Measurements from ENCODE around the gene ZCCHC3.
"Not testable (repeated sequence)": the region's sequence is repeated elsewhere in the genome, so short reads cannot be mapped to it uniquely, and the experiment has no call there.

Gene ZCCHC3

DNA sequence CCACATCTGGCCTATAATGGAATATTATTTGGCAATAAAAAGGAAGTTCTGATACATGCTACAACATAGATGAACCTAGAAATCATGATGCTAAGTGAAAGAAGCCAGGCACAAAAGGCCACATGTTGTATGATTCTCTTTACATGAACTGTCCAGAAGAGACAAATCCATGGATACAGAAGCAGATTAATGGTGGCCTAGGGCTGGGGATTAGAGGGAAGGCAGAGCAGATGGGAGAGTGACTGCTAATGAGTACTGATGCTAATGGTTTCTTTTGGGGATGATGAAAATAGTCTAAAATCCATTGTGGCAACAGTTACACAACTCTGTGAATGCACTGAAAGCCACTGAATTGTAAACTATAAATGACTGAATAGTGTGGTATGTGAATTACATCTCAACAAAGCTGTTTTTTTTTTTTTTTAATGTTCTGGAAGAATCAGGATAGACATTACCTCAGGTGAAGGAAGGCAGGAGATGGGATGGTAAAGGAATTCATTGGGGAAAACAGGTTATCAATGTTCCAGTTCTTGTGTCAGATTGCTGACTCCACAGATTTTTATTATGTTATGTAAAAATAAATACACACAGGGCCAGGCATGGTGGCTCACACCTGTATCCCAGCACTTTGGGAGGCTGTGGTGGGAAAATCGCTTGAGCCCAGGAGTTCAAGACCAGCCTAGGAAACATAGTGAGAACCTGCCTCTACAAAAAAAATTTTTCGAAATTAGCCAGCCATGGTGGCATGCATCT is 19.1 kb downstream of the ZCCHC3 start:
- DNase-seq = no peak

DNA sequence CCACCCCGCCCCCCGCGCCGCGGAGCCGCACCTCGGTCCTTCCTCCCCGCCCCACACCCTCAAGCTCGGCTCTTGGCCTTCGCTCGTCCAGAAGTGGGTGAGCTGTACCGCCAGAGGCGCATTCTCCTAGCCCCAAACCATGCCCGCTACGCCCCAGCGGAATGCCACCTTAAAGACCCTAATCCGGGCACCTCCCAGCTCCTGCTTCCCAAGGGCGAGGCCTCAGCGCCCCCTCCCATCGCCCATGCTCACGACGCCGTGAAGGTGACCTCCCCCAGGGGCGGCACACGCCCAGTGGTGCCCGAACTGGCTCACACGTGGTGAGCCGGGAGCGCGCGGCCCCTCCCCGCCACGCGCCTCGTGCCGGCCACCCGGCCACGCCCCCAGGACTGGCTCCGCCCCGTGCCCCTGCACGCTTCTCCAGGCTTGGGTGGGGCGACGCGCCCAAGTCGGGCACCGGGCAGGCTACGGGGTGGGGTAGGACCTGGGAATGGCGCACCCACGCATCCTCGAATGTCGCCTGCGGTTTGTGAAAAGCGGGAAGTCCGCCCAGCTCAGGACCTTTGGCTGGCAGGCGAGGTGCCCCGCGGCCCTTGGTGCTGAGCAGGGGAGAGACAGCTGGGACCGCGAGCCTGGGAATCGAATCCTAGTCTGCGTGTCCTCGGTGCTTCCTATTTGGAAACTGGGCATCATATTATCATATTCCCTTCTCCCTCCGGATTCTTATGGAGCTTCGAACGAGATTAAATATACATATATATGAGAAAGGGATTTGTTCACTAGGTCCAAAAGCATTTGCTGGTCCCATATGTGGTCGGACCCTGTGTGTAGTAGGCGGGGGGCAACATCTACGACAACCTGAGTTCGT is 27.0 kb downstream of the ZCCHC3 start:
- peak; percentile 92 to 94 for DNase-seq

GRCh38 chr20:325045-325888 is 27.9 kb downstream of the ZCCHC3 start, which contains the start of gene SOX12:
Gene SOX12 (plus strand): TSS chr20:325552. CDS start chr20:325925, 373 bp downstream.
- DNase-seq = peak; percentile 97 to 98

GRCh38 chr20:325889-326644 is 28.7 kb downstream of the ZCCHC3 start:
- DNase-seq = peak; percentile 50 to 62

DNA sequence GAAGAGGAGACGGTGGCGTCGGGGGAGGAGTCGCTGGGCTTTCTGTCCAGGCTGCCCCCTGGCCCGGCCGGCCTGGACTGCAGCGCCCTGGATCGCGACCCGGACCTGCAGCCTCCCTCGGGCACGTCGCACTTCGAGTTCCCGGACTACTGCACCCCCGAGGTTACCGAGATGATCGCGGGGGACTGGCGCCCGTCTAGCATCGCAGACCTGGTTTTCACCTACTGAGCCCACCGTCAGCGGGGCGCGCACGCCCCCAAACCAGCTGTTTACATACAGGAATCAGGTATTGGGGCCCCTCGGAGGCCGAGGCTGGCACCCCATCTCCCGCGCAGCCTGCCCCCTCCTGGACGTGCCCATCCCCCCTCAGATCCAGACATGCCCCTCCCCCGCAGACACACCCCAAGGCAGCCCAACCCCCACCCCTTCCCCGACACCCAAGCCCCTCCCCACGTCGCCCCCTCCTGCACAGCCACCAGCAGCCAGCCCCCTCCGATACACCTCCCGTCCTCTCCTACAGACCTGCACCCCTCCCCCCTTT is 29.3 kb downstream of the ZCCHC3 start:
- peak in 1 of 2 experiments; percentile 22 for DNase-seq

DNA sequence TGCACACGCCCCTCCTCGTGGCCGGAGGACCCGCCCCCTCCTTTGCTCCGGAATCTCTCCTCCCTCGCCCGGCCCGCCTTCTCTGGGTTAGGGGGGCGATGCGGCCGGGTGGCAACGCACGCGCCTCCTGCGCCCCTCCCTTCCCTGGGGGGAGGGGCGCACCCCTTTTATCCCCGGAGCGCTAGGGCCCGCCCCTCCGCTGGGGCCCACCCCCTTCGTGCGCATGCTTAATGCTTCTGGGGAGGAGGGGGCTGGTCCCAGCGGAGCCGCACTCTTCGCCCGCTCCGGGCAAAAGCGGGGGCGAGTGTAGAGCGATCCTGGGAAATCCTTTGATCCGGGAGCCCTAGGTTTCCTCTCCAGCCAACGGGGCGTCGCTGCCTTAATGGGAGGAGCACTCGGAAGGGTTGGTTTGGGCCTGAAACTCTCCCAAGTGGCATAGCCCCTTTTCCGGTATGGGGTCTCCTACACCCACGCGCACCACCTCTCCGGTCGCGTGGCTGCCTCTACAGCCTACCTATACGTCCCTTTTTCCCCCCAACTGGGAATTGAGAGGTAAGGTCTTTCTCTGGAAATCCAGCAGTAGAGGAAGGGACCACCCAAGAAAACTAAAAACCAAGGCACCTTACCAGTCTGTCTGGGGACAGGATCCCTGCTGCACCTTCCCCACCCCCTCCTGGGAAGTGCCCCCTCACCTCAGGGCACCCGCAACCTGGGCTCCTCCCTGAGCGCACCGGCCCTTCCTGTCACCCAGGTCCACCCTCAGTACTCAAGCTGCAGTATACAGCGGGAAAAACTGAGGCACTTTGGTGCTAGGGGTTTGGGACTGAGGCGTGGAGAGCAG is 30.0 kb downstream of the ZCCHC3 start:
- DNase-seq = peak; percentile 58 to 70

GRCh38 chr20:328027-328974 is 30.9 kb downstream of the ZCCHC3 start:
- no peak for DNase-seq

DNA sequence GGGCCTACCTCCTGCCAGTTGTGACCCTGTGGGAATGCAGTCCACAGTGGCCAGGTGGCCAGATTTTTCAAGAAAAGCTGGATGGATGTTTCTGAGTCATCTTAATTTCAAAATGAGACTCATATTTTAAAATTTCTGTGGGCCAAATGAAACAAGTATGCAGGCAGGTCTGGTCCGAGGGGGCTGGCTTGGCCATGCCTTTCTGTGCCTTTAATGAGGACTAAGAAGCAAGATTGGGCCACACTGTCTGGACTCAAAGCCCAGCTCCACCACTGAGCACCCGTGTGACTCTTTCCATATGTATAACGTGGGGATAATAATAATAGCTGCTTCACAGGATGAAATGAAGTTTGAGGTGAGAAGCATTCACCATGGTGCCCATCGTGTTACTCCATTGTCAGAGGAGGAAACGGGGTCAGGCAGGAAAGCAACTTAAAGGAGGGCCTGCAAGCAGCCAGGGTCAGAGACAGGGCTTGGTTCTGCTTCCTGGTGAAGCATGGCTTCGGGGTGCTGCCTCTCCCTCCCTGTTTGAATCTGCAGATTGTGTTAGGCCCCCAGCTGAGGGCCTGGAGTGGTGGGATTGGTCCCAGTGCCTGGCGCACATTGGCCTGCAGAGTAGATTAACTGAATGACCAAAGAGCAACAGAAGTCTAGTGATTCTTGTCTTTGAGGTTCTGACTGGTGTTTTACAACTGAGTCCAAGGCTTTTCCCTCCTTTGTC is 31.8 kb downstream of the ZCCHC3 start:
- DNase-seq = no peak

GRCh38 chr20:329851-330232 is 32.5 kb downstream of the ZCCHC3 start:
- DNase-seq = no peak

DNA sequence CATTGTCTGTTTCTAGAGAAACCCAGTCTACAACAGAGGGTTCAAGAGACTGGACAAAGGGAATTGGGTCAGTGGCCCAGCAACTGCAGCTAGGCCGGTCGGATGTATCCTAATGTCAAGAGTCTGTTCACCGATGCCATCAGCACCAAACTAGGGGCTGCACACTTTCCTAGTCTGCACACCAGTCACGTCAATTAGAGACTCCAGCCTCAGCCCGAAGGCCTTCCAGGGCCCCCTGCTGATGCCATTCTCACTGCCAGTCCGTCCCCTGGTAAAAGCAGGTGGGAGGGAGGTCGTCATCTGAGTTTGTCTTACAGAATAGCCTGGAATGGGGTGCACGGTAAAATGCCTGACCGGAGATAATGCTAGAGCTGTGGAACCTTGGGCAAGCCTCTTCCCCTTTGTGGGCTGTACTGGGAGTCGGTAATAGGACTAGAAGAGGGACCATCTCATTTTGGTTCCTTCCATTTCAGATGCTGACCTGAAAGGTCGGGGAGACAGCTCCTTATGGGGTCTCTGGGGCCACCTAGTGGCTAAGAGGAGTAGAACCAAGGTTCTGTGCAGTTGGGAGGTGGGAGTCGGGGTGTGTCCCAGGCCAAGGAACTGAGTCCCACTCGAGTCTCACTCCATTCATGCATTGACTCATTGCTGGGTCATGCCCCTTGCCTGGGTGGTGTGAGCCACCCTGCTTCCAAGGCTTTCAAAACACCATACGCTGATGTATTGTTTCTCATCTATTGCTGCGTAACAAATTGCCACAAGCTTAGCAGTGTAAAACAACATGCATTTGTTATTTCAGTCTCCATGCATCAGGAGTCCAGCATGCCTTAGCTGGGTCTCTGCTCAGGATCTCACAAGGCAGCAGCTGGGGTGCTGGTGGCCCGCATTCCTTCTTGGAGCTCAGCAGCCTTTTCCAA is 33.1 kb downstream of the ZCCHC3 start:
- DNase-seq = peak; percentile 51 to 65

DNA sequence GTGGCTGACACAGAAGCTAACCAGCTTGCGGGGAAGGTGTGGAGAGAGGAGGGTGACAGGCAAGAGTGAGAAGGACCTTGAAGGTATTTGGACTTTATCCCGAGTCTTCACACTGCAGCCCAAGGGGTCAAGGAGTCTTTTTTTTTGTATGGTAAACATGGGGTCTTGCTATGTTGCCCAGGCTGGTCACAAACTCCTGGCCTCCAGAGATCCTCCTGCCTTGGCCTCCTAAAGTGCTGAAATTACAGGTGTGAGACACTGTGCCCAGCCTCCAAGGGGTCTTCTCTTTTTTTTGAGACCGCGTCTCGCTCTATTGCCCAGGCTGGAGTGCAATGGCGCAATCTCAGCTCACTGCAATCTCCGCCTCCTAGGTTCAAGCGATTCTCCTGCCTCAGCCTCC is 37.2 kb downstream of the ZCCHC3 start:
- no peak for DNase-seq

- not testable (repeated sequence) for DNase-seq
Observed at GRCh38 chr20:336040-336439, 38.7 kb downstream of the ZCCHC3 start.

DNA sequence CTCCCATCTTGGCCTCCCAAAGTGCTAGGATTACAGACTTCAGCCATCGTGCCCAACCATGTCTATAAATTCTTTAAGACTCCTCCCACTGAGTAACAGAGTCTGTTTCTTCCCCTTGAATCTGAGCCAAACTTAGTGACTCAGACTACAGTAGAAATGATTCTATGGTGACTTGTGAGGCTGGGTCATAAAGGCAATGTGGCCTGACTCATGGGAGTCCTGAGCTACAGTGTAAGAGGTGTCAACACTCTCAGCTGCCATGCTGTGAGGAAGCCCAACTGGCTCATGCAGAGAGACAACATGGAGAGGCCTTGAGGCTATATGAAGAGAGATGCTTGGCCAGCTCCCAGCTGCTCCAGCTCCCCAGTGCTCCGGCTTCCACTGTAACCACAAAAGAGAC is 44.3 kb downstream of the ZCCHC3 start:
- peak; percentile 51 to 63 for DNase-seq

GRCh38 chr20:343107-343506 is 45.7 kb downstream of the ZCCHC3 start:
- DNase-seq = no peak

DNA sequence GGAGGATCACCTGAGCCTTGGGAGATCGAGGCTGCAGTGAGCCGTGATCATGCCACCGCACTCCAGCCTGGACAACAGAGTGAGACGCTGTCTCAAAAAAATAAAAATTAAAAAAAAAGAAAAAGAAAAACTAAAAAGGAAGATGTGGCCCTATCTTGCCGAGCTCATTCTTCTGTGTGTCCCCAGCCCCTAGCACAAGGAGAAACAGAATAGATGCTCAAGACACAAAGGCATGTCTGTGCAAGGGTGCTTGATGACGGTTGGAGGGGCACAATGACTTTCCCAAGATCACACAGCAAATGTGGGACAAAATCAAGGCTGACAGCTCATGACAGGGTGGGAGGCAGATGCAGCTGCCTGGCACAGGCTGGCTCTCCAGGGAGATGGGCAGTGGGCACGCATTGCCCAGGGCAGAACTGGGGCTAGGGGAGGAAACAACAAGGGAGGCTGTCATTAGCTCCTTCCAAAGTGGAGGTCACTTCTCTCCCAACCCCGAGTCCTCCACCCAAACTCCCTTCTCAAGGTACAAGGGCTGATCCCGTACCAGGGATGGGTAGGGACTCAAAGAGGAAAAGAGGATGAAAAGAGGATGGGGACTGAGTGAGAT is 48.8 kb downstream of the ZCCHC3 start:
- no peak for DNase-seq

- DNase-seq = peak; percentile 41 to 53
Observed at GRCh38 chr20:346640-347316, 49.4 kb downstream of the ZCCHC3 start, which contains the start of gene NRSN2. Gene NRSN2 (plus strand): TSS chr20:347111. CDS start chr20:349644, 2,533 bp downstream.

DNA sequence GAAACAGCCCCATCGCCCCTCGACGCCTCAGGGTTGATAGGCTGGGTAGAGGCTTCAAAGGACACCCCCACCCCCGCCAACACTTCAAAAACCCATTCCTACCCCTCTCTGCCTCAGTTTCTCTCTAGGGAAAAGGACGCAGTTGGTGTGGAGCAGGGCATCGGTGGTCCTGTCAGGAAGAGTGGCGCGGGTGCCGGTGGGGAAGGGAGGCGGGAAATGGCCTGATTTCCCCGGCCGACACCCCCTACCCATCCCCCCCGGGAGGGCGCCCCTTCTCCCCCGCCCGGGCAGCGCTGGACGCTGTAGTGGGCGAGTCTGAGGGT is 49.9 kb downstream of the ZCCHC3 start:
- no peak for DNase-seq
